Stimulated activated naive B cell treated with anti-CD40 and anti-IgM and Interleukin-4, amounts not matched to agents 10 μg/mL and 1 μg/mL and 100 μg/mL, for 72 hours (primary cell): ENCODE measurements around the gene LCTL.
"Not testable (repeated sequence)": the region's sequence is repeated elsewhere in the genome, so short reads cannot be mapped to it uniquely, and the experiment has no call there.

Experiments
- ATAC-seq, 2 donors: fragments of 150-1000 bp; cut with Tn5 transposase; replicated peaks; 2 replicates each; pipeline ENCODE4 v1.10.0; 2021; ENCODE audit warnings: moderate library complexity in 1 of 2
- DNase-seq: peaks from one replicate; pipeline ENCODE4 v3.0.0; 2021
- H3K27ac Mint-ChIP-seq: one replicate; pipeline ENCODE4 v1.8.0; 2022; ENCODE audit warnings: mild to moderate bottlenecking, mixed read lengths
- H3K27me3 Mint-ChIP-seq, 2 donors: one replicate each; pipeline ENCODE4 v1.8.0; 2022; ENCODE audit warnings: mixed read lengths in 2 of 2
- H3K36me3 Mint-ChIP-seq, 2 donors: one replicate each; pipeline ENCODE4 v1.8.0; 2022; ENCODE audit warnings: mixed read lengths in 2 of 2, mild to moderate bottlenecking in 1 of 2
- H3K4me1 Mint-ChIP-seq, 2 donors: one replicate each; pipeline ENCODE4 v1.8.0; 2022; ENCODE audit warnings: mixed read lengths in 2 of 2, mild to moderate bottlenecking in 1 of 2
- H3K4me3 Mint-ChIP-seq, 2 donors: one replicate each; pipeline ENCODE4 v1.8.0; 2022; ENCODE audit warnings: mild to moderate bottlenecking in 2 of 2, mixed read lengths in 2 of 2, moderate library complexity in 1 of 2
- H3K9me3 Mint-ChIP-seq, 2 donors: one replicate each; pipeline ENCODE4 v1.8.0; 2022; ENCODE audit warnings: mixed read lengths in 2 of 2, mild to moderate bottlenecking in 1 of 2

The LCTL gene

DNA sequence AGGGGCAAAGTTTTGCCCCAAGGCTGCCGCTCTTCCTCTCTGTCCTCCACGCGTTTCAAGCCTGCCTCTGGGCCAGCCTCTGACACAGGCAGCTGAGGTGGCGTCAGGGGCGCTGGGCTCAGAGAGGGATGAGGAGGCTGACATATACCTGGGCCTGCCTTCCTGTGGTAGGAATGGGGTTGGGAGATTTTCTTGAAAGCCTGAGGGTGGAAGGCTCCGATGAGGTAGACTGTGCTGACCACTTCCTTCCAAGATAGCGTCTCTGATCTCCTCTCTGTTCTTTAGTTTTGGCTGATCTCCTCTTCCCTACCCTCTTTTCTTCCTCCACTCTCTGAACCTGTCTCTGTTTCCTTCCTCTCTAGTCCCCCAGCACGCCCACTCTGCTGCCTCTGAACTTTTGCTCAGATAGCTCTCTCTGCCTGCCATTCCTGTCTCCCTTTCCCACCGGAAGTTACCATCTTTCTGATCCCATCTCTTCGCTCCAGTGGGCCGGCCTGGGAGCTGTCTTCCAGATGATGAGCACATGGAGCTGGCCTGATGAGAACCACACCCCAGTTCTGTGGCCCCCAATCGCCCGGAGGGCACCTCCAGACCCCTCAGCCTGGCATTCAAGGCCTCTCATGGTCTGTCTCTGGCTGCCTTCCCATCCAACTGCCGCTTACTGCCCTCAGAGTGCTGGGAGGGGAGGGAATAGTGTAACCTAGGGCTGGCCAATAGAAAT is 32.5 kb upstream of the LCTL start:
- no peak for DNase-seq
- H3K27ac Mint-ChIP-seq: no peak overlapping the region
- no peak overlapping the region for H3K4me3 Mint-ChIP-seq
- no peaks in the 10 kb centered on the region for H3K4me1 Mint-ChIP-seq
- H3K36me3 Mint-ChIP-seq: no peaks in the 10 kb centered on the region
- no peaks in the 10 kb centered on the region for H3K9me3 Mint-ChIP-seq
- ATAC-seq: no peak
- H3K27me3 Mint-ChIP-seq: peaks cover 9 to 19% of the 10 kb centered on the region in 2 donors

DNA sequence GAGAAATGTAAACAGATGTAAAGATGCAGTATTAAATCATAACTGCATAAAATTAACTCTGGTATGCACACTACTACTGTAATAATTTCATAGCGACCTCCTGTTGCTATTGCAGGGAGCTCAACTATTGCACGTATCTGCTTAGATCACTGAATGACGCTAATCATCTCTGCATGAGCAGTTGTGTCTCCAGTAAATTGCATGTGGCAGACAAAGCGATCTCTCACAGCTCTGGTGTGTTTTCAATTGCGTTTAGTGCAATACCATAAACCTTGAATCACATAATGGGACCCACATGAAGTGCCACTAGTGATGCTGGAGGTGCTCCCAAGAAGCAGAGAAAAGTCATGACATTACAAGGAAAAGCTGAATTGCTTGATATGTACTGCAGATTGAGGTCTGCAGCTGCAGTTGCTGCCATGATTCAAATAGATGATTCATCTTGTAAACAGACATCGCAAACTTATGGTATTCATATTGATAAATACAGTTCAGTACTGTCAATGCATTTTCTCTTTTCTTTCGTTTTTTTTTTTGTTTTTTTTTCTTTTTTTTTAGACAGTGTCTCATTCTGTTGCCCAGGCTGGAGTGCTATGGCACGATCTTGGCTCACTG is 30.2 kb upstream of the LCTL start:
- no peak for ATAC-seq
- Mint-ChIP-seq H3K36me3 (no peaks in the 10 kb centered on the region), H3K27me3 (peaks cover 4 to 20% of the 10 kb centered on the region in 2 donors), H3K27ac (no peak overlapping the region), H3K4me3 (no peak overlapping the region), H3K4me1 (no peaks in the 10 kb centered on the region), H3K9me3 (no peaks in the 10 kb centered on the region)
- no peak for DNase-seq

DNA sequence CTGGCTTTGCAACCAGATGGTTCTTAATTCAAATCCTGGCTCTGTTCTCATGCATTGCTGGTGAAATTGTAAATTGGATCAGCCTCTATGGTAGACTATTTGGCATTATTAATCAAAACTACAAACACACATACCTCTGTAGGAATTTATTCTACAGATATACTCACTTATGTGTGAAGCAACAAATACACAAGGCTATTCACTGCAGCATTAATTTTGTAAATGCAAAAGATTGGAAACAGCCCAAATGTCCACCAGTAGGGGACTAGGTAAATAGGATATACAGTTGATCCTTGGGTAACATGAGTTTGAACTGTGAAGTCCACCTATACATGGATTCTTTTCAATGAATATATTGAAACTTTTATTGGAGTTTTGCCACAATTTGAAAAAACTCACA is 29.5 kb upstream of the LCTL start:
- no peaks in the 10 kb centered on the region for H3K9me3 Mint-ChIP-seq
- H3K4me3 Mint-ChIP-seq: no peak overlapping the region
- peaks cover 4 to 20% of the 10 kb centered on the region in 2 donors for H3K27me3 Mint-ChIP-seq
- no peak overlapping the region for H3K27ac Mint-ChIP-seq
- ATAC-seq: no peak
- no peaks in the 10 kb centered on the region for H3K36me3 Mint-ChIP-seq
- DNase-seq: no peak
- no peaks in the 10 kb centered on the region for H3K4me1 Mint-ChIP-seq

DNA sequence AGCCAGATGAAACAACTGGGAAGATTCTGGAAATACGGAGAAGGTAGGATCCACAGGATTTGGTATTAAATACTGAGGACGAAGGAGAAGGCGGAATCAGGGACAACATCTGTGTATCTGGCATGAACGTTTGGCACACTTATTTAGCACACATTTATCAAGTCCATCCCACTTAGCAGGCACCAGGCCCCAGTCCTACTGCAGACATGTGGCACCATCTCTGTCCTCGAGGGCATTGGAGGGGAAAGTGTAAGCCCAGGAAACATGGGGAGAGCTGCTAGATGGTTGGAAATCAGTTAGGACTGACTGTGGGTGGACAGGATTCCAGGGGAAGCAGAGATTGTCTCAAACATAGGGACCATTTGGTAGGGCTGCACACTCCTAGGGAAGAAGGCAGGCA is 29.0 kb upstream of the LCTL start:
- Mint-ChIP-seq H3K36me3 (no peaks in the 10 kb centered on the region), H3K27me3 (peaks cover 1 to 15% of the 10 kb centered on the region in 2 donors), H3K9me3 (no peaks in the 10 kb centered on the region), H3K4me1 (no peaks in the 10 kb centered on the region), H3K27ac (no peak overlapping the region), H3K4me3 (no peak overlapping the region)
- ATAC-seq: no peak
- DNase-seq: no peak

DNA sequence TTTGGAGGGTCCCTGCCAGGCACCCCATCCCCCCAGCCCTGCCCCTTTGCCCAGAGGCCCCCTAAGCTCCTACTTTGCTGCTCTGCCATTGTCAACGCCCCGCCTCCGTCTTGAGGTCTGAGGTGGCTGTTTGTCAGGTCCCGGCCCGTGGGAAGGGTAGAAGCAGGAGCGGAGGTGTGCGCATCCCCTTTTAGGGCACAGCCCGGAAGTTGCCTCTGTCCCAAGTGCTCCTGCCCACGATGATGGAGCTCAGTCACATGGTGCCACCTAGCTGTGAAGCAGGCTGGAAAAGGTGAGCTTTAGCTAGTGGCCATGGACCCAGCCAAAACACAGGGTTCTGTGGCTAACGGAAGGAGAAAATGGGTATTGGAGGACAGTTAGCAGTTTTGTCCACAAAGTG is 28.5 kb upstream of the LCTL start:
- no peaks in the 10 kb centered on the region for H3K36me3 Mint-ChIP-seq
- no peak for DNase-seq
- no peaks in the 10 kb centered on the region for H3K4me1 Mint-ChIP-seq
- H3K27me3 Mint-ChIP-seq: peaks cover 0 to 10% of the 10 kb centered on the region in 2 donors
- H3K9me3 Mint-ChIP-seq: no peaks in the 10 kb centered on the region
- no peak overlapping the region for H3K4me3 Mint-ChIP-seq
- no peak for ATAC-seq
- H3K27ac Mint-ChIP-seq: no peak overlapping the region

DNA sequence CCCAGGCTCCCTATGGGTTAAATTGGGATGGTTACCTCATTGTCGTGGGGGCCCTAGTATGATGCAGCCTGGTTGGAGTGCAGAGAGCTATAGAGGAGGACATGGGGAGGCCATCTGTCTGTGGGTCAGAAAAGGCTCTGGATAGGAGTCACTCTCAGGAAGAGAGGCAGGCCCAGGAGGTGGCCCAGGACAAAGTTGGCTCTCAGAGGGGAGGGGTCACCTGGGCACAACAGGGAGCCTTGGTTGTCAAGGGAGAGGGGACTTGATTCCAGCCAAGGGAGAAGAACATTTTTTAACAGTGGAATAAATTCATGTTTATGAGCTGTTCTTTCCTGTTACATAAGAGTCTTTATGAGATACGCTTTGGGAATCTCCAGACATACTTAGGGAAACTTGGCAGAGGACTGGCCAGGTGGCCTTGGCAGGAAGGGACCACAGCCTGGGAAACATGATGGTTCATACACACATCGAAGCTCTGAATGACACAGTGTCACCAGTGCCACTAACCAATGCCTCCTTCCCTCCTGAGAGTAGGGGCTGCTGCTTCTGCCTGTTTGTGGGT is 27.5 kb upstream of the LCTL start:
- no peaks in the 10 kb centered on the region for H3K36me3 Mint-ChIP-seq
- ATAC-seq (no peak), DNase-seq (no peak)
- H3K4me3 Mint-ChIP-seq: no peak overlapping the region
- H3K9me3 Mint-ChIP-seq: no peaks in the 10 kb centered on the region
- no peaks in the 10 kb centered on the region for H3K4me1 Mint-ChIP-seq
- no peak overlapping the region for H3K27ac Mint-ChIP-seq
- peaks cover 2 to 12% of the 10 kb centered on the region in 2 donors for H3K27me3 Mint-ChIP-seq

DNA sequence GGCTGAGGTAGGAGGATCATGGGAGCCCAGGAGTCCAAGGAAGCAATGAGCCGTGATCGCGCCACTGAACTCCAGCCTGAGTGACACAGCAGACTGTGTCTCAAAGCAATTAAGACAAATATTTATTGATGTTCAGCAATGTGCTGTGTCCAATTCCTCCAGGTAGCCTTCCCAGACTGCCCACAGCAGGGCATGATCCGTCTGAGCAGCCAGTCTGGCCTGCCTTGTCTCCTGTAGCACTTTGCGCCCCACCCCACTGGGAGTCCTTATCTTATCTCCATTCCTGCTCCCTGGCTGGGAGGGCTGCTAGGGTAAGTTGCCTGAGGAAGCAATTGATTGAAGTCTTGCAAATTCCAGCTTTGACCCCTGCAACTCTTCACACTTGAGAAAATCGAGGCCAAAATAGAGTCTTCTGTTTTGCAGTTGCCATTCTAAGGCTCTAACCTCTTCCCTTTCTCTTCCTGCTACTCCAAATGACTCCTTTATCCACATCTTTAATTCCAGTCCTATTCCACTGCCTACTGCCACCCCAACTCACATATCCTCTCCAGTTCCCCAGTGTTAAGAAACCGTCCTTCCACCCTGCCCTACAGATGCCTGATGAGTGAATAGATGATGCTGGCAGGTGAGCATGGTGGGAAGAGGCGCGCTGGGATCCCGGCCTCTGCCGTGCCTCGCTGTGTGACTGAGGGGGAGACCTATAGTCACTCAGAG is 26.9 kb upstream of the LCTL start:
- no peak for ATAC-seq
- Mint-ChIP-seq H3K27ac (no peak overlapping the region), H3K9me3 (no peaks in the 10 kb centered on the region), H3K27me3 (peaks cover 8 to 19% of the 10 kb centered on the region in 2 donors), H3K36me3 (no peaks in the 10 kb centered on the region), H3K4me3 (no peak overlapping the region), H3K4me1 (no peaks in the 10 kb centered on the region)
- no peak for DNase-seq

DNA sequence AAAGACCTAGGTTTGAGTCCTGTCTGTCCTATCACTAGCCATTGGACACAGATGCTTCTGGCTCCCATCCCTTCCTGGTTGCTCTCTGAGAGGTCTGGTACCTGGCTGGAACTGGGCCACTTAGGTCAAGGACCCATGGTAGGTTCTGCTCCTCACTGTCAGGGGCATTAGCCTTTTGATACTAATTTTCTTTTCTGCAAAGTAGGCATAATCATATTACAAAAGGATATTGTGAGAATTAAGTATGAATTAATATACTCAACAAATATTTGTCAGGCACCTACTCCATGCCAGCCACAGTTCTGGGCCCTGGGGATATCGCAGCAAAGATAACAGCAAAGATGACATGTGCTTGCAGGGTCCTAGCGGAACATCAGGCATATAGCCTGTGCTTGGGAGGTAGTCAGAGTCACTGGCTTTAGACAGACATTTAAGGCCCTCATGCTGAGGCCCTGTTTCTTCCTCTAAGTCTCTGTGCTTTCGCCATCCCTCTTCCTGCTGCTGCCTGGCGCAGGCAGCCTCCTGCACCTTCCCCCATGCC is 25.6 kb upstream of the LCTL start:
- Mint-ChIP-seq H3K4me1 (peaks cover 0 to 2% of the 10 kb centered on the region in 2 donors), H3K36me3 (no peaks in the 10 kb centered on the region), H3K27ac (no peak overlapping the region), H3K27me3 (peaks cover 8 to 29% of the 10 kb centered on the region in 2 donors), H3K4me3 (no peak overlapping the region), H3K9me3 (no peaks in the 10 kb centered on the region)
- DNase-seq (no peak), ATAC-seq (no peak)

DNA sequence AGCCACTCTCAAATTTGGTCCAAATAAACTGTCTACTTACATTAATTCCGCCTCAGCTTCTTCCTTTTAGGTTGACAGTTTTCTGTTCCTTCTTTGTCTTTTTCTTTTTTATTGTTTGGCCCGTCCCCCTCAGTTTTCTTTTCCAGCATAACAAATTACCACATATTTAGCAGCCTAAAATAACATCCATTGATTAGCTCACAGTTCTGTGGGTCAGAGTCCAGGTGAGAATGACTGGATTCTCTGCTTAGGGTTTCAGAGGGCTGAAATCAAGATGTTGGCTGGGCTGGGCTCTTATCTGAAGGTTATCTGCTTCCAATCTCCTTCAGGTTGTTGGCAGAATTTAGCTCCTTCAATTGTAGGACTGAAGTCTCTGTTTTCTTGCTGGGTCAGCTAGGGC is 24.6 kb upstream of the LCTL start:
- Mint-ChIP-seq H3K4me1 (peaks cover 0 to 2% of the 10 kb centered on the region in 2 donors), H3K36me3 (no peaks in the 10 kb centered on the region), H3K4me3 (no peak overlapping the region), H3K27ac (no peak overlapping the region), H3K9me3 (no peaks in the 10 kb centered on the region), H3K27me3 (peaks cover 8 to 34% of the 10 kb centered on the region in 2 donors)
- no peak for ATAC-seq
- DNase-seq: no peak

DNA sequence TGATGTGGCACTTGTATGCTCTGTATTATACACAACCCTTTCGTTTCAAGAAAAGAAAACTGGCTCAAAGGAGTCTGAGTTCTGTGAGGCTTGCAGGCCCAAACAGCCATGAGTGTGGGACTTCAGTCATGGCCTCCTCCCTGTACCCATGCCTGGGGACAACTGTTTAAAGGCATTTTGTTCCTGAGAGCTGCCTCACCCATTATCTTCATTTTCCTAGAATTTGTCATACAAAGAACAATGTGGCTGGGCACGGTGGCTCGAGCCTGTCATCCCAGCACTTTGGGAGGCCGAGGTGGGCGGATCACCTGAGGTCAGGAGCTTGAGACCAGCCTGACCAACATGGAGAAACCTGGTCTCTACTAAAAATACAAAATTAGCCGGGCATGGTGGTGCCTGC is 23.6 kb upstream of the LCTL start:
- not testable (repeated sequence) for ATAC-seq, H3K4me3 Mint-ChIP-seq, H3K9me3 Mint-ChIP-seq, H3K36me3 Mint-ChIP-seq, DNase-seq, H3K4me1 Mint-ChIP-seq, H3K27ac Mint-ChIP-seq
- peaks cover 9 to 34% of the 10 kb centered on the region in 2 donors for H3K27me3 Mint-ChIP-seq

DNA sequence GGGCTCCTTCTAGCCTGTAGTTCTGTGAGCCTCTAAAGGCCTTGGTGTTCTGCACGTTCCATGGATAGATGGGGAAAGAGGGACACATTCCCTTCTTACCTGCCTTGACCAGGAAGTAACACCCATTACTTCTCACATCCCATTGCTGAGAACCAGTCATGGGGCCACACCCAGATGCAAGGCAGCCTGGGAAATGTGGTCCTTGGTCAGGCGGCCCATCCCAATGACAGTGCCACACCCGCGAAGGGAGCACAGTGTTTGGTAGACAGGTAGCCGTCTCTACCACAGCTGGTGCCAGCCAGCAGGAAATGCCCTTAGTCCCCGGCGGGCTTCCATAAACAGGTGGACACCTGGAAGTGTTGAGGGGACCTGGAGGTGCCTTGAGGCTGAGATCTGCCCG is 23.2 kb upstream of the LCTL start:
- Mint-ChIP-seq H3K4me3 (no peak overlapping the region), H3K9me3 (no peaks in the 10 kb centered on the region), H3K27me3 (peaks cover 12 to 34% of the 10 kb centered on the region in 2 donors), H3K27ac (no peak overlapping the region), H3K4me1 (peaks cover 0 to 2% of the 10 kb centered on the region in 2 donors), H3K36me3 (no peaks in the 10 kb centered on the region)
- ATAC-seq (no peak), DNase-seq (no peak)

DNA sequence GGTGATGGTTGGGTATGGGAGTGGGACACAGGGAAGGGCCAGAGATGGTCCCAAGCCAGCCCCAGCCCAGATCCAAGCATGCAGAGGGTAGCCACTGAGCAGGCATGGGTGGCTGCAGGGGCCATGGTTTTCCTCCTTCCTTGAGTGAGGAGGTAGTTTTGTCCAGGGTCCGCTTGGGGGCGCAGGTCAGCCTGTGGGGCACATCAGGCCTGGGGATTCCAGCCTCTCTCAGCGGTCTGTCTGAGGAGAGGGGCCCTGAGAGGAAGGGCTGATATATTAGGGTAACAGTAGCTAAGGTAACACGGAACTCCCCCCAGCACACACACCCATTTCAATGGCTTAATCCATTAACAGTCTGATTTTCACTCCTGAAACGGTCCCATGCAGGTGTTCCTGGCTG is 22.7 kb upstream of the LCTL start:
- H3K27me3 Mint-ChIP-seq: peaks cover 12 to 35% of the 10 kb centered on the region in 2 donors
- peaks cover 0 to 2% of the 10 kb centered on the region in 2 donors for H3K4me1 Mint-ChIP-seq
- no peak overlapping the region for H3K4me3 Mint-ChIP-seq
- no peaks in the 10 kb centered on the region for H3K36me3 Mint-ChIP-seq
- no peaks in the 10 kb centered on the region for H3K9me3 Mint-ChIP-seq
- DNase-seq (no peak), ATAC-seq (no peak)
- H3K27ac Mint-ChIP-seq: no peak overlapping the region

DNA sequence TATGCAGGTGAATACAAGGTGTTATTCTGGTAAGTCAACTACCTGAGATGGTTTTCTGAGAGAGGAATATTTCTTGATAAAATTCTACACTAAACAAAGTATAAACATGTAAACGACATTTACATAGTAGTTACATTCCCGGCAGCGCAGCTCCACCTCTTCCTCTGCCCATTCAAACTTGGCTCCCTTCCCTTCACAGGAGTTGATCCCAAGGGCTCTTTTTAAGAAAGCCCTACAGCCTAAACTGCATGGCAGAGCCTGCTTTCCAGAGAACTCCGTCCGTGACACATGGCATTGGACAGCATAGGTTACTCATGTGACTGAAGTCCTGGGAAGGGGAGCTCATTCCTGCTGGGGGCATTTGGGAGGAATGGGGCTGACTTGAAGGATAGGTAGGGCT is 22.0 kb upstream of the LCTL start:
- no peak for DNase-seq
- H3K27ac Mint-ChIP-seq: no peak overlapping the region
- no peak for ATAC-seq
- H3K4me1 Mint-ChIP-seq: peaks cover 0 to 2% of the 10 kb centered on the region in 2 donors
- no peaks in the 10 kb centered on the region for H3K36me3 Mint-ChIP-seq
- peaks cover 12 to 32% of the 10 kb centered on the region in 2 donors for H3K27me3 Mint-ChIP-seq
- no peak overlapping the region for H3K4me3 Mint-ChIP-seq
- H3K9me3 Mint-ChIP-seq: no peaks in the 10 kb centered on the region

DNA sequence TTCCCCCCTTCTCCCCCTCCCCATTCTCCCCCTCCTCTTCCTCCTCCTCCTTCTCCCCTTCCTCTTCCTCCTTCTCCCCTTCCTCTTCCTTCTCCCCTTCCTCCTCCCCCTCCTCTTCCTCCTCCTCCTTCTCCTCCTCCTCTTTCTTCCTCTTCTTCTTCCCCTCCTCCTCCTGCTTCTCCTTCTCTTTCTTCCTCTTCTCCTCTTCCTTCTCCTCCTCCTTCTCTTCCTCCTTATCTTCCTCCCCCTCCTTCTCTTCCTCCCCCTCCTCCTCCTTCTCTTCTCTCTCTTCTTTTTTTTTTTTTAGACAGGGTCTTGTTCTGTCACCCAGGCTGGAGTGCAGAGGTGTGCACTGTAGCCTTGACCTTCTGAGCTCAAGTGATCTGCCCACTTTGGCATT is 21.2 kb upstream of the LCTL start:
- DNase-seq (no peak), ATAC-seq (no peak)
- Mint-ChIP-seq H3K36me3 (no peaks in the 10 kb centered on the region), H3K9me3 (no peaks in the 10 kb centered on the region), H3K4me3 (no peak overlapping the region), H3K27ac (peak overlapping the region; percentile 69), H3K27me3 (peaks cover 12 to 30% of the 10 kb centered on the region in 2 donors), H3K4me1 (peaks cover 0 to 2% of the 10 kb centered on the region in 2 donors)
